ENCODE data around the gene TBC1D2B. TPM values are rescaled to one million over a fixed set of nuclear protein-coding genes. Genes with fewer than 3 reads are reported as not detected.

Gene TBC1D2B
- total RNA-seq, 1 donor from 2014 or later: 63.3 TPM

- intact Hi-C loops (cut with DNase I): no loop called here
- no peak overlapping the region for H3K27ac ChIP-seq
- H3K36me3 ChIP-seq: peaks cover 16 to 38% of the 10 kb centered on the region in 2 donors
- no peak overlapping the region for H3K4me3 ChIP-seq
- no peak for TF ChIP-seq CTCF (IDR thresholded peaks at IDR 0.05)
- no peaks in the 10 kb centered on the region for H3K9me3 ChIP-seq
- H3K4me1 ChIP-seq: peaks cover 0 to 12% of the 10 kb centered on the region in 2 donors
- no peak for DNase-seq (ENCODE audit: low spot score in 2 of 2)
- no peaks in the 10 kb centered on the region for H3K27me3 ChIP-seq
These were observed 32.3 kb downstream of the TBC1D2B start for GRCh38 chr15:78045189-78045588.

- H3K9me3 ChIP-seq: no peaks in the 10 kb centered on the region
- intact Hi-C loops (cut with DNase I): no loop called here
- peaks cover 19 to 38% of the 10 kb centered on the region in 2 donors for H3K36me3 ChIP-seq
- no peak overlapping the region for H3K27ac ChIP-seq
- no peak for TF ChIP-seq CTCF (IDR thresholded peaks at IDR 0.05)
- no peak for DNase-seq (ENCODE audit: low spot score in 2 of 2)
- H3K4me3 ChIP-seq: no peak overlapping the region
- peaks cover 0 to 9% of the 10 kb centered on the region in 2 donors for H3K4me1 ChIP-seq
- no peaks in the 10 kb centered on the region for H3K27me3 ChIP-seq
These were observed 32.9 kb downstream of the TBC1D2B start for GRCh38 chr15:78044407-78045155.

- intact Hi-C loops (cut with DNase I): no loop called here
- no peak for TF ChIP-seq CTCF (IDR thresholded peaks at IDR 0.05)
- no peak for DNase-seq (ENCODE audit: low spot score in 2 of 2)
- H3K4me1 ChIP-seq: peaks cover 0 to 5% of the 10 kb centered on the region in 2 donors
- H3K9me3 ChIP-seq: no peaks in the 10 kb centered on the region
- peaks cover 19 to 49% of the 10 kb centered on the region in 2 donors for H3K36me3 ChIP-seq
- no peak overlapping the region for H3K4me3 ChIP-seq
- H3K27ac ChIP-seq: no peak overlapping the region
- no peaks in the 10 kb centered on the region for H3K27me3 ChIP-seq
These were observed 35.6 kb downstream of the TBC1D2B start for GRCh38 chr15:78041946-78042345.

GRCh38 chr15:78040653-78041244 lies 36.8 kb downstream of the TBC1D2B start:
- DNase-seq (ENCODE audit: low spot score in 2 of 2): no peak
- H3K27ac ChIP-seq: no peak overlapping the region
- TF ChIP-seq CTCF (IDR thresholded peaks at IDR 0.05): no peak
- no peaks in the 10 kb centered on the region for H3K27me3 ChIP-seq
- intact Hi-C loops (cut with DNase I): no loop called here
- H3K4me3 ChIP-seq: no peak overlapping the region
- peaks cover 0 to 8% of the 10 kb centered on the region in 2 donors for H3K4me1 ChIP-seq
- H3K9me3 ChIP-seq: no peaks in the 10 kb centered on the region
- peaks cover 19 to 49% of the 10 kb centered on the region in 2 donors for H3K36me3 ChIP-seq

- intact Hi-C loops (cut with DNase I): no loop called here
- H3K27ac ChIP-seq: no peak overlapping the region
These were observed 38.8 kb downstream of the TBC1D2B start for GRCh38 chr15:78038585-78039247.

More at GRCh38 chr15:78038585-78039247, 38.8 kb downstream of the TBC1D2B start:
- Histone ChIP-seq H3K4me1 (peaks cover 5 to 20% of the 10 kb centered on the region in 2 donors), H3K27me3 (no peaks in the 10 kb centered on the region), H3K9me3 (no peaks in the 10 kb centered on the region), H3K4me3 (no peak overlapping the region), H3K36me3 (peaks cover 12 to 36% of the 10 kb centered on the region in 2 donors)
- DNase-seq (ENCODE audit: low spot score in 2 of 2): no peak
- no peak for TF ChIP-seq CTCF (IDR thresholded peaks at IDR 0.05)

Data from ascending aorta (tissue), 2 donors.